GDM1 (cell line): ENCODE measurements around the gene SCN3A.

ENCODE experiments used
- DNase-seq: peaks from one replicate; lab custom pipeline; 2025; lab: John Stamatoyannopoulos, UW

SCN3A gene

GRCh38 chr2:165203689-165204559, at the start of gene SCN3A:
TSS of gene SCN3A (minus strand) at chr2:165204050. CDS start at chr2:165176394, 27,656 bp downstream.
- DNase-seq: peak; percentile 8

GRCh38 chr2:165253178-165253577, 49.3 kb upstream of the SCN3A start:
- no peak for DNase-seq

- no peak for DNase-seq
These were observed 47.5 kb upstream of the SCN3A start for GRCh38 chr2:165251366-165251765.

GRCh38 chr2:165248238-165248637, 44.4 kb upstream of the SCN3A start:
- DNase-seq: no peak

GRCh38 chr2:165245081-165245793, 41.4 kb upstream of the SCN3A start:
- no peak for DNase-seq

- DNase-seq: no peak
These were observed 37.1 kb upstream of the SCN3A start for GRCh38 chr2:165240916-165241315.

GRCh38 chr2:165239856-165240515, 36.1 kb upstream of the SCN3A start:
- no peak for DNase-seq

- no peak for DNase-seq
These were observed 35.4 kb upstream of the SCN3A start, which contains the start of gene SCN2A for GRCh38 chr2:165239230-165239629. TSS of gene SCN2A (plus strand) at chr2:165239414. CDS start at chr2:165295824, 56,410 bp downstream.

- no peak for DNase-seq
These were observed 34.4 kb upstream of the SCN3A start for GRCh38 chr2:165238295-165238694.

GRCh38 chr2:165237056-165237455, 33.2 kb upstream of the SCN3A start:
- no peak for DNase-seq

GRCh38 chr2:165227571-165227970, 23.7 kb upstream of the SCN3A start:
- no peak for DNase-seq

GRCh38 chr2:165224941-165225340, 21.1 kb upstream of the SCN3A start:
- no peak for DNase-seq

- DNase-seq: no peak
These were observed 15.6 kb upstream of the SCN3A start for GRCh38 chr2:165219481-165219880.

- no peak for DNase-seq
These were observed 10.2 kb upstream of the SCN3A start for GRCh38 chr2:165214093-165214492.

GRCh38 chr2:165208094-165208493, 4.2 kb upstream of the SCN3A start:
- DNase-seq: no peak

GRCh38 chr2:165205865-165206264, 2.0 kb upstream of the SCN3A start:
- no peak for DNase-seq

GRCh38 chr2:165202239-165202638, 1.6 kb downstream of the SCN3A start:
- DNase-seq: no peak

GRCh38 chr2:165198181-165198580, 5.7 kb downstream of the SCN3A start:
- no peak for DNase-seq

- no peak for DNase-seq
These were observed 6.5 kb downstream of the SCN3A start for GRCh38 chr2:165197346-165197745.

- no peak for DNase-seq
These were observed 7.4 kb downstream of the SCN3A start for GRCh38 chr2:165196411-165196810.

GRCh38 chr2:165193178-165193777, 10.6 kb downstream of the SCN3A start:
- no peak for DNase-seq

GRCh38 chr2:165192729-165193128, 11.1 kb downstream of the SCN3A start:
- no peak for DNase-seq
